Astrocyte (in vitro differentiated cells and primary cell): ENCODE data around the gene KCNG2. TPM values are rescaled to one million over a fixed set of nuclear protein-coding genes. Genes with fewer than 3 reads are reported as not detected.

Experiments
- DNase-seq: peaks from one replicate; pipeline ENCODE4 v3.0.0-alpha.2; 2010; ENCODE audit warnings: low read depth
- FAIRE-seq: peaks from 2 replicates; lab custom pipeline; 2011; peaks lifted over from hg19 to GRCh38; lab: Jason Lieb, UNC
- H2AFZ ChIP-seq: 2 replicates; pipeline ENCODE4 v1.6.0; 2012; ENCODE audit warnings: low read depth, low read length, inconsistent platforms
- H3K27ac ChIP-seq: 2 replicates; pipeline ENCODE4 v1.5.1; 2011; ENCODE audit warnings: low read depth, low read length, inconsistent platforms
- H3K27me3 ChIP-seq: 2 replicates; pipeline ENCODE4 v1.6.0; 2011; ENCODE audit warnings: low read length, inconsistent platforms; ENCODE audit not compliant: insufficient read depth
- H3K36me3 ChIP-seq: 2 replicates; pipeline ENCODE4 v1.5.1; 2011; ENCODE audit warnings: low read length, inconsistent platforms; ENCODE audit not compliant: insufficient read depth
- H3K4me1 ChIP-seq: 2 replicates; pipeline ENCODE4 v1.5.1; 2011; ENCODE audit warnings: low read length, inconsistent platforms; ENCODE audit not compliant: insufficient read depth
- H3K4me2 ChIP-seq: 2 replicates; pipeline ENCODE4 v1.6.0; 2012; ENCODE audit warnings: low read length, inconsistent platforms
- H3K4me3 ChIP-seq: 2 replicates; pipeline ENCODE4 v1.5.1; 2011; ENCODE audit warnings: low read depth, mild to moderate bottlenecking, low read length, inconsistent platforms; ENCODE audit not compliant: insufficient read depth
- H3K79me2 ChIP-seq: 2 replicates; pipeline ENCODE4 v1.6.0; 2012; ENCODE audit warnings: mild to moderate bottlenecking, low read length, inconsistent platforms; ENCODE audit not compliant: insufficient read depth
- H3K9ac ChIP-seq: 2 replicates; pipeline ENCODE4 v1.6.0; 2012; ENCODE audit warnings: mild to moderate bottlenecking, low read length, inconsistent platforms
- H3K9me3 ChIP-seq: 2 replicates; pipeline ENCODE4 v1.5.1; 2012; ENCODE audit warnings: low read depth, mild to moderate bottlenecking, low read length, inconsistent platforms; ENCODE audit not compliant: insufficient read depth
- H4K20me1 ChIP-seq: 2 replicates; pipeline ENCODE4 v1.6.0; 2012; ENCODE audit warnings: low read length, inconsistent platforms; ENCODE audit not compliant: insufficient read depth
- H3K27ac Mint-ChIP-seq: one replicate; pipeline ENCODE4 v1.8.0; 2021; ENCODE audit warnings: mild to moderate bottlenecking, mixed read lengths; ENCODE audit not compliant: unreplicated experiment
- H3K27me3 Mint-ChIP-seq: one replicate; pipeline ENCODE4 v1.8.0; 2021; ENCODE audit warnings: low read depth, mixed read lengths; ENCODE audit not compliant: unreplicated experiment
- H3K36me3 Mint-ChIP-seq: one replicate; pipeline ENCODE4 v1.8.0; 2021; ENCODE audit warnings: low read depth, mixed read lengths; ENCODE audit not compliant: unreplicated experiment
- H3K4me1 Mint-ChIP-seq: one replicate; pipeline ENCODE4 v1.8.0; 2021; ENCODE audit warnings: low read depth, mixed read lengths; ENCODE audit not compliant: unreplicated experiment
- H3K4me3 Mint-ChIP-seq: one replicate; pipeline ENCODE4 v1.8.0; 2021; ENCODE audit warnings: mild to moderate bottlenecking, moderate library complexity, mixed read lengths; ENCODE audit not compliant: unreplicated experiment
- H3K9me3 Mint-ChIP-seq: one replicate; pipeline ENCODE4 v1.8.0; 2021; ENCODE audit warnings: mild to moderate bottlenecking, mixed read lengths; ENCODE audit not compliant: unreplicated experiment
- CTCF ChIP-seq: IDR thresholded peaks from 2 replicates; pipeline ENCODE4 v1.5.1; 2011; ENCODE audit warnings: low read depth, mild to moderate bottlenecking, inconsistent platforms, low read length, moderate library complexity; ENCODE audit not compliant: insufficient read depth
- EZH2 ChIP-seq: IDR thresholded peaks from 2 replicates; pipeline ENCODE4 v1.6.1; 2012; ENCODE audit warnings: mild to moderate bottlenecking, low read length, inconsistent platforms; ENCODE audit not compliant: insufficient read depth
- total RNA-seq: library from RNA; stranded (reverse); gene quantifications from 2 replicates; pipeline ENCODE4 v1.2.1, GENCODE V29; 2021

Gene KCNG2
- total RNA-seq, 1 donor from 2014 or later = 0.16 TPM

DNA sequence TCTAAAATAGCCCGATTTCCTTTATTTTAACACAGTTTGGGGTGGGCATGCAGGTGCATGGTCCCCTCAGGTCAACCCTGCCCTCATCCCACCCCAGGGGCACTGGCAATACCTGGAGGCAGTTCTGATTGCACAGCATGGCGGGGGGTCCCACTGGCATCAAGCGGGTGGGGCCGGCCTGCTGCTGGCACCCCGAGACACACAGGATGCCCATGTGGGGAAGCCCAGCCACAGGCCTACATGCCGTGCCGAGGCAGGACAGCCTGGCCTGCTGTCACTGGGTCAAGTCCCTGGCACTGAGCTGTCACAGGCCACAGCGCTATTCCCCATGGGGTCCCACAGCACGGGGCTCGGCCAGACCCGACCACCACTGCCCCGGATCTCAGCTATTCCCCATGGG, 11.9 kb upstream of the KCNG2 start:
- Histone ChIP-seq H3K27ac (no peak overlapping the region), H3K9ac (no peak overlapping the region), H3K27me3 (peaks cover 24% of the 10 kb centered on the region), H3K4me2 (no peak overlapping the region), H3K79me2 (no peaks in the 10 kb centered on the region), H3K36me3 (no peaks in the 10 kb centered on the region), H2AFZ (no peak overlapping the region), H3K4me1 (peaks cover under 1% of the 10 kb centered on the region), H3K4me3 (no peak overlapping the region), H3K9me3 (peaks cover 4% of the 10 kb centered on the region), H4K20me1 (no peaks in the 10 kb centered on the region)
- Mint-ChIP-seq H3K4me3 (no peak overlapping the region), H3K27me3 (peaks cover 55% of the 10 kb centered on the region), H3K27ac (no peak overlapping the region), H3K4me1 (peaks cover under 1% of the 10 kb centered on the region), H3K9me3 (peaks cover 7% of the 10 kb centered on the region), H3K36me3 (peaks cover 2% of the 10 kb centered on the region)
- no peak for TF ChIP-seq CTCF
- TF ChIP-seq EZH2 = no peak
- no peak for FAIRE-seq
- no peak for DNase-seq

DNA sequence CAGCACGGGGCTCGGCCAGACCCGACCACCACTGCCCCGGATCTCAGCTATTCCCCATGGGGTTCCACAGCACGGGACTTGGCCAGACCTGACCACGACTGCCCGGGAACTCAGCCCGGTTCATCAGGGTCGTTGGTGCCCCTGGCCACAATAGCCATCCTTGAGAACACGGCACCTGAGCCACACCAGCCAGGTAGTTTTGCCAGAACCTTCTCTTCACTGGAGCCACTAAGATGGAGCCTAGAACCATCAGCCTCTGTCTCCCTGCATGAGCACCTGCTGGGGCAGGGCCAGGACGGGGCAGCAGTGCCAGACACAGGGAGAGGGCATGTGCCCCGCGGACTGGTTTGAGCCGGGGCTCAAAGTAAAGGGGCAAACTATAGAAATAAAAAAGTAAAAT, 11.4 kb upstream of the KCNG2 start:
- Mint-ChIP-seq H3K36me3 (peaks cover 2% of the 10 kb centered on the region), H3K27ac (no peak overlapping the region), H3K4me1 (peaks cover 5% of the 10 kb centered on the region), H3K27me3 (peaks cover 55% of the 10 kb centered on the region), H3K9me3 (peaks cover 7% of the 10 kb centered on the region), H3K4me3 (no peak overlapping the region)
- Histone ChIP-seq H2AFZ (no peak overlapping the region), H4K20me1 (no peaks in the 10 kb centered on the region), H3K9me3 (peaks cover 4% of the 10 kb centered on the region), H3K9ac (no peak overlapping the region), H3K36me3 (no peaks in the 10 kb centered on the region), H3K79me2 (no peaks in the 10 kb centered on the region), H3K4me2 (no peak overlapping the region), H3K4me3 (no peak overlapping the region), H3K27ac (no peak overlapping the region), H3K4me1 (peaks cover 4% of the 10 kb centered on the region), H3K27me3 (peaks cover 24% of the 10 kb centered on the region)
- no peak for FAIRE-seq
- TF ChIP-seq EZH2 (no peak), CTCF (no peak)
- DNase-seq = no peak

GRCh38 chr18:79786786-79787526, 10.8 kb upstream of the KCNG2 start:
- Mint-ChIP-seq H3K27ac (no peak overlapping the region), H3K4me3 (no peak overlapping the region), H3K9me3 (peaks cover 7% of the 10 kb centered on the region), H3K4me1 (peaks cover 12% of the 10 kb centered on the region), H3K36me3 (peaks cover 2% of the 10 kb centered on the region), H3K27me3 (peaks cover 53% of the 10 kb centered on the region)
- Histone ChIP-seq H3K9me3 (peaks cover 4% of the 10 kb centered on the region), H3K4me2 (no peak overlapping the region), H3K9ac (no peak overlapping the region), H3K27me3 (peaks cover 24% of the 10 kb centered on the region), H3K79me2 (no peaks in the 10 kb centered on the region), H4K20me1 (no peaks in the 10 kb centered on the region), H3K4me1 (peaks cover 8% of the 10 kb centered on the region), H2AFZ (no peak overlapping the region), H3K27ac (no peak overlapping the region), H3K4me3 (no peak overlapping the region), H3K36me3 (no peaks in the 10 kb centered on the region)
- DNase-seq = no peak
- TF ChIP-seq EZH2 = no peak
- TF ChIP-seq CTCF = no peak
- FAIRE-seq = no peak
